MV-4-11 (cell line): ENCODE results near the gene UBASH3B.

Source experiments
- DNase-seq: peaks from one replicate; lab custom pipeline; 2025; lab: John Stamatoyannopoulos, UW

Gene UBASH3B

DNA sequence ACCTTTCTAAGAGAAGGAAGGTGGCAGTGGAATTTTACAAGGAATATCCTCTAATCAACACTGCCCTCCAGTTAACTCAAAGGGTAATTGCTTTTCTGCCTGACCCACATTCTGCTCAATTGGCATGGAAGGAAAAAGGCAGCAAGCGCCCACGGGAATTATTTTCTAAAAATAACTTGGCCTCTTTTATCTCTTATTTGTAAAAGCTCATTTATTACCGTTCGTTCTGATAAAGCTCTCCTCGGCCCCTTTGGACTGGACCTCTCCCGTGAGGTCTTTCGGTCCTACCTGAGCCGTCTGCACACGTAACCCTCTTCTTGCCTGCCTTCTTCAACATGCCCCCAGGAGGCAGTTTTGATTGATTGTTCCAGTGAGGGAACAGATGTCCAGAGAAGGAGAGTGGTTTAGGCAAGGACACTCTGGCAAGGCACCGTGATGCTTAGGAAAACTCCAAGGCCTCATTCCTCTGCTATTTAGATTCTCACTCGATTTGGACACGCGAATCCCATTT lies 129.6 kb downstream of the UBASH3B start:
- DNase-seq, result no peak

- no peak for DNase-seq
Observed at GRCh38 chr11:122786896-122787295, 131.4 kb downstream of the UBASH3B start.

GRCh38 chr11:122788781-122789535 lies 133.4 kb downstream of the UBASH3B start:
- DNase-seq, result no peak

- no peak for DNase-seq
Observed at GRCh38 chr11:122789907-122790306, 134.4 kb downstream of the UBASH3B start.

DNA sequence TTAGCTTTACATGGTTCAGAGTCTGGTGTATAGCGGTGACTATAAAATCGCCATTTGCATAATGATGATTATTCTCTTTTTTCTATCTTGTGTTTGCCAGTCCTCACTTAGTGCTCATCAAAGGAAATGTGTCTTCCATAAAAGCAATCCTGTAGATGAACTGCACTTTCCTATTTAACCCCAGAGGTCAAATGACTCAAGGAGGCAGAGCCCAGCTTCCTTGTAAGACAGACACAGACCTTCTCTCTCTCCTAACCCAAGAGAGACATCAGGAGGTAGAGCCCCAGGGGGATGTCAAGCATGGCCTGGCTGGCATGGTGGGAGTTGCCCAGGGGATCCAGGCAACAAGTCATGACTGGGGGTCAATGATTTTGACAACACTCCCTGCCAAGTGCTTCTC lies 135.9 kb downstream of the UBASH3B start:
- no peak for DNase-seq

DNA sequence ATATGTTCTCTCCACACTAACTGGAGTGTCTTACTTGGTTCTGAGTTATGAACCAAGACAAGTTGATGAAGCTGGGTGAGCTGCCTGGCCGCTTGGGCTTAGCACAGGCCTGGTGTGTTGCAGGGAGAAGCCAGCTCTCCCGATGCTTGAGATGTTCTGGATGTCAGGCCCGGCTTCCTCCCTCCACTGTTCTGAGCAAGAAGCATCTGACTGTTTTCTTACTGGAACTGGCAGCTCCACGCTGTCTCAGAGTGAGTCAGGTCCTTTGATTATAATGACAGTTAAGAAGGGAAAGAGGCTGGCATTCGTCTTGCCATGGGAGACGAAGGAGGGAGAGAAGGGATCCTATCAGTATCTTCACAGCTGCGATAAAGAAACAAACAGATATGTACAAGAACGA lies 136.3 kb downstream of the UBASH3B start:
- no peak for DNase-seq

DNA sequence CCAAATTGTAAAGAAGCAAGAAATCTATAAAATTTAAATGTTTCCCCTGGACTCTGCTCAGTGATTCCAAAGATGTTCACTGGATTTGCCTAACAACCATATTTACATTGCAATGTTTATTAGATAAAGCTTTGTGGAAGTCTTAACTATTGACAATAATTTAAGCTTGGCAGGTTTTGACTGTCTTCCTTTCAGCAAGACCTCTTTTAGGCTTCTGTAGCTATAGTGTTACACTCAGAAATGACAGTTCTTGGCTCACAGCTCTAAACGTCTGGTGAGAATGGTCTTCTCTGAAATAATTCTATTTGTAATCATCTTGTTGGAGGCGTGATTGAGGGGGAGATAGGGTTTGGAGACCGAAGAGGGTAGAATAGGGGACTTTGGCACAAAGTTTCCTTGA lies 138.0 kb downstream of the UBASH3B start:
- DNase-seq, result no peak

GRCh38 chr11:122795307-122795706 lies 139.8 kb downstream of the UBASH3B start:
- DNase-seq, result no peak

DNA sequence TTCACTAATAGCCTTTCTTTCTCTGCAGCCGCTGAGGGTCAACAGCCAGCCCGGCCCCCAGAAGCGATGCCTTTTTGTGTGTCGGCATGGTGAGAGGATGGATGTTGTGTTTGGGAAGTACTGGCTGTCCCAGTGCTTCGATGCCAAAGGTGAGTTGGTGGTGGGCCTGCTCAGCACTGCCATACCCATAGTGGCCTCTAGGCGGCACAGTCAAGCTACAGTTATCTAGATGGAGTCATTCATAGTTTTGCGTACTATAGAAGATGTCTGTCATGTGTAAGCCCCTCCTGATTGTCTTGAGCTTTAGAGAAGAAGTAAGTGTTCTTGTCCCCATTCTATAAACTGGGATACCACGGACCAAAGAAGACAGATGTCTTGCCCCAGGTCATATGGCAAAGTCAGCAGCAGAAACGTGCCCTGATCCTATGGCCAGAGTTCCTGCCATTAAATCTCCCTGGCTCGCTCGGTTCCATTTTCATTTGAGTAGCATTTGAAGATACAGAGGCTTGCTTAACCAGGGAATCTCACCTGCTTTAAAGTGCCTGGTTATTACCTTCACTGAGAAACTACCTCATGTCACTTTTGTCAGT lies 140.7 kb downstream of the UBASH3B start:
- peak; percentile 22 for DNase-seq

DNA sequence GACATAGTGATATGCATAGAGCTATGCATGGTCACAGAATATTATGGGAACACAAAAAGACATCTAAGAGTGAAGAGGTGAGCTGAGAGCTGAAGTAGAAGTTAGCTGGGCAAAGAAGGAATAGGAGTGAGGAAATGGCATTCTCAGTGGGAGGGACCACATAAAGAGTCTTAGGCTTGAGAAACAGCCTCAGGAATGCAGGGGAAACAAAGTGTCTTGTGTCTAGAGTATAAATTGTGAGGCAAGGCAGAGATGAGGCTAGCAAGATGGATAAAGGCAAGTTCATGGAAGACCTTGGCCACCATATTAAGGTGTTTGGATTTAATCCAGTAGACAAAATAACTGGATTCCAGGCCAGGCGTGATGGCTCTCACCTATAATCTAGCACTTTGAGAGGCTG lies 142.1 kb downstream of the UBASH3B start:
- no peak for DNase-seq

GRCh38 chr11:122799406-122800105 lies 144.0 kb downstream of the UBASH3B start:
- DNase-seq, result peak; percentile 61

- DNase-seq, result no peak
Observed at GRCh38 chr11:122802876-122803275, 147.4 kb downstream of the UBASH3B start.

DNA sequence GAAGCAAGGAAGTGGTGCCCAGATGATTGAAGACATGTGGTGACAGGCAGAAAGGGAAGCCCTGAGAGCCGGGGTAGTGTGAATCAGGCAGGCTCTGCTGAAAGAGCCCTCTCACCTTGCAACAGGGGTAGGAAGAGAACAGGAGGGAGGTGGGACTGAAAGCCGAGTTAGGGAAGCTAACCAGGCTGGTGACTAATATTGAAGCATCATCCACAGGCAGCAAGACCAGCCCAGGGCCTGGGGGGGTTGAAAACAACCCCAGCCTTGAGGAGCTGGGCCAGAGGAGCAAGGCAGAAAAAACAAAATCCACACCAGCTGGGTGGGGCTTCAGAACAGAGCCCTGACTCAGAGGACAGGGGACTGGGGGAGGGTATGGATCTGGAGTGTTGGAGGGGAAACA lies 147.8 kb downstream of the UBASH3B start:
- DNase-seq, result no peak

GRCh38 chr11:122803716-122804115 lies 148.2 kb downstream of the UBASH3B start:
- DNase-seq, result no peak

GRCh38 chr11:122804161-122804560 lies 148.6 kb downstream of the UBASH3B start:
- DNase-seq, result no peak

DNA sequence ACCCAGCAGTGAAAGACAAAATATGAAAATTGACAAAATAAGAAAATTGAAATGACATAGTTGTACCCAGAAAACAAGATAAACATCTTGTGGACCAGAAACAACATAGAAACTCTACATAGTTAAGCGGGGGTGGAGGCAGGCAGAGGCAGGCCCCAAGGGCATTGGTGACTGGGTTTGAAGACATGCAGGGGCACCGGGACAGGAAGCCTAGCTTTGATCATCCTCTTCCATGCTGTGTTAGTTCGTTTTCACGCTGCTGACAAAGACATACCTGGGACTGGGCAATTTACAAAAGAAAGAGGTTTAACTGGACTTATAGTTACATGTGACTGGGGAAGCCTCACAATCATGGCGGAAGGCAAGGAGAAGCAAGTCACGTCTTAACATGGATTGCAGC lies 149.3 kb downstream of the UBASH3B start:
- no peak for DNase-seq

GRCh38 chr11:122807731-122808477 lies 152.4 kb downstream of the UBASH3B start:
- no peak for DNase-seq

GRCh38 chr11:122808478-122808869 lies 153.0 kb downstream of the UBASH3B start:
- peak; percentile 73 for DNase-seq

GRCh38 chr11:122809866-122810265 lies 154.3 kb downstream of the UBASH3B start:
- DNase-seq, result no peak

GRCh38 chr11:122811721-122812120 lies 156.2 kb downstream of the UBASH3B start:
- no peak for DNase-seq

DNA sequence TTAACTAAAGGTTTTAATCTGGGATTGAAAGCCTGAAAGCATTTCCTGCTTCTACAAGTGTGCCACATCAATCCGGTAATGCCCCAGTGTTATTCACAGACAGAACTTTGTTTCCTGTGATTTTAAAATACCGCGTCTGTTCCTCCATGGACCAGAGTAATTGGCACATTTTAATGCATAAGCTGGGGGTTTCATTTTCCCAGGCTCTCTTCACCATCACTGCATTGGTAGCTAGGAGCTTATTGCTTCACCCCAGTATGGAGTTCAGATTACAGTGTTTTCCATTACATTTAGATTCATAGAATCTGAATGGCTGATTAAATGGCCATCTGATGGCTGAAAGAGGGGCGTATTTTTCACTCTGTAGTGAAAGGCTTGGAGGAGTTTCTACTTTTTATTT lies 157.1 kb downstream of the UBASH3B start:
- no peak for DNase-seq

GRCh38 chr11:122813176-122813893 lies 157.8 kb downstream of the UBASH3B start:
- no peak for DNase-seq
